PFSK-1 (cell line): ENCODE results near the gene KRT39.

Experiments used
- FOXP2 ChIP-seq: optimal IDR thresholded peaks from 2 replicates; pipeline ENCODE3; 2011; ENCODE audit warnings: borderline replicate concordance, control low read depth, inconsistent platforms; ENCODE audit not compliant: insufficient read depth; ENCODE audit errors: extremely low read length, extremely low read depth
- POLR2AphosphoS5 ChIP-seq: IDR thresholded peaks from 2 replicates; pipeline ENCODE4 v1.6.1; 2012; ENCODE audit warnings: low read depth, mild to moderate bottlenecking, control low read depth, low read length, moderate library complexity
- REST ChIP-seq, 2 experiments: IDR thresholded peaks; 2 replicates each; pipeline versions ENCODE4 v1.6.1 to v1.8.0; 2011 to 2012; ENCODE audit warnings: low read depth in 2 of 2, low read length in 2 of 2, control low read depth in 1 of 2, inconsistent platforms in 1 of 2, mild to moderate bottlenecking in 1 of 2, moderate library complexity in 1 of 2; ENCODE audit not compliant: insufficient read depth in 1 of 2
- SIN3A ChIP-seq: IDR thresholded peaks from 2 replicates; pipeline ENCODE4 v1.6.1; 2012; ENCODE audit warnings: mild to moderate bottlenecking, low read length, moderate library complexity, borderline replicate concordance; ENCODE audit not compliant: insufficient read depth
- TAF1 ChIP-seq: IDR thresholded peaks from 2 replicates; pipeline ENCODE4 v1.6.1; 2012; ENCODE audit warnings: low read length, control low read depth, borderline replicate concordance; ENCODE audit not compliant: insufficient read depth

The KRT39 gene

GRCh38 chr17:40916366-40916765, 50.4 kb downstream of the KRT39 start:
- no peak for TF ChIP-seq FOXP2
- TF ChIP-seq POLR2AphosphoS5, result no peak

DNA sequence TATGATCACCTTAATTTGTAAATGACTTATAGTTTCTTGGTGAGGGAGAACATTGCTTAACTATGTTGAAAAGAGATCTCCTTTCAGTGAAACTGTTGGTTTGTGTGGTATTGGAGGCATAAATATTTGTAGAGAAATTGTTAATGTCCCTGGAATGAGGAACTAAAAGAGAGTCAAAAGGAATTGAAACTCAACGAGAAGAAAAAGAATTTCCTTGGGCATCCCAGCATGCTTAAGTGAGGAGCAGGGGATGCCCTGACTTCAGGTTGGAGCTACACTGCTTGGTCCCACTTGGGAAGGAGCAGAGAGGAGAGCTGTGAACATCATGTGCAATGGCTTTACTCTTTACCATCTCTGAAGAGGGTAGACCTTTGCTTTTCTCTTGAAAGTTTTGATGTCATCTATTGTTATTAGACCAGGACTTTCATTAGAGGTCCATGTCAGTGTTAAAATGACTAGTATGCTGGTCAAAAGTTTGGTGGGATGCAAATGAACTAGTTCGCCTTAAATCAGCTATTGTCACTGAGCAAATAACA, 51.0 kb downstream of the KRT39 start:
- TF ChIP-seq FOXP2 (no peak), TAF1 (no peak), POLR2AphosphoS5 (no peak), REST (IDR thresholded peaks at IDR 0.05; ENCODE audit: insufficient read depth in 1 of 2, low read depth in 2 of 2, low read length in 2 of 2) (no peak), SIN3A (no peak)

DNA sequence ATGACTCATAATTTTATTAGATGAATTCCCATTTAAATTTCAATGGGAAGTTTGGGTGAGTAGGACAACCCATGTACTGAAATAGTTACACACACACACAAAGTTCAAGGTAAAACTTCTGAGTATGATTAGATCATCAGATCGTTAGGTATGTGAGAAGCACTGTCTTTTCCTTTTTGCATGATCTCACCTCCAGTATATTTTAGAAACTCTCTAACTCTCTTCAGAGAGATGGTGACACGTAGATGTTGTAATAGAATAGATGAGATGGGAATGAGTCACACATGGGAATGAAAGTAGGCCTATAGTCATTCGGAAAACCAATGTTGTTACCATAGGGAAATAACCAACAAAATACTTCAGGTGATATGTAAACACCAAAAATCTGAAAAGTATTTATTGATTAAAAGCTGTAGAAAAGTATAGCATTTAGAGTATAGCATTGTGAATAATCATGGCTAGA, 51.5 kb downstream of the KRT39 start:
- no peak for TF ChIP-seq REST (IDR thresholded peaks at IDR 0.05; ENCODE audit: insufficient read depth in 1 of 2, low read depth in 2 of 2, low read length in 2 of 2)
- no peak for TF ChIP-seq SIN3A
- TF ChIP-seq TAF1, result no peak
- TF ChIP-seq FOXP2, result no peak
- TF ChIP-seq POLR2AphosphoS5, result no peak

DNA sequence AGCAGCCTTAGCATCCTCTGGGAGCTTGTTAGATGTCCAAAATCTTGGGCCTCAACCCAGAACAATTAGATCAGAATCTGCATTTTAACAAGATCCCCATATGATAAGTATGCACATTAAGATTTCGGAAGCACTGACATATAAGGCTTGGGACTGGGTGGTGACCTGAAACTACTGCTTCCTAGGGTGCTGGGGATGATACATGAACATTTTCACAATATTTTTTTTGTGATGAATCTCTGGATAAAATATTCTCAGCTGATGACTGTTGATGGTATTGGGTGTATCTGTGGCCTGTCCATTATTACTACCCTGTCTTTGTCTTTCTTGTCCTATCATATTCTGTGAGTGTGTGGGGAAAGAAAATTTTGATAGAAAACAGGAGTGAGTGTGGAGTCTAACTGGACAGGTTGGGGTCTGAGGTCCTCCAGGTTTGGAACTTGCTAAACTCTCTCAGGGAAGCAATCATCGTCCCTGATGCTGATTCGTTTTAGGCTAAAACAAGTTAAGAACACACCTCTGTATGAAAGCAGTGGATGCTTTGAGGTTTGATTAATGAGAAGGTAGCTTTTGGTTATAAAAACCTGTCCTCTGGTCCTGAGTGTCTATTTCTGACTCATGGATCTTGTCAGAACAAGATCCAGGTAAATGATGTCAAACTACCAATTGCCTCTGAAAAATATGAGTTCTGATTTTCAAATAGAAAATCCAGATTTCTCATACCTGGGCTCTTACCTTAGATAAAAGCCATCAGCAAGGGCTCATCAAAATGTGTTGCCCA, 52.5 kb downstream of the KRT39 start:
- TF ChIP-seq POLR2AphosphoS5 (no peak), SIN3A (no peak), TAF1 (no peak), REST (IDR thresholded peaks at IDR 0.05; ENCODE audit: insufficient read depth in 1 of 2, low read depth in 2 of 2, low read length in 2 of 2) (no peak), FOXP2 (no peak)

GRCh38 chr17:40912486-40913210, 54.1 kb downstream of the KRT39 start:
- TF ChIP-seq REST (IDR thresholded peaks at IDR 0.05; ENCODE audit: insufficient read depth in 1 of 2, low read depth in 2 of 2, low read length in 2 of 2) (no peak), TAF1 (no peak), SIN3A (no peak), FOXP2 (no peak), POLR2AphosphoS5 (no peak)
